DMS53 treated with DMSO at 0.1 percent for 48 hours (cell line): Measurements from ENCODE around the gene KISS1R.
"Not testable (repeated sequence)": the region's sequence is repeated elsewhere in the genome, so short reads cannot be mapped to it uniquely, and the experiment has no call there.

Source experiments
- DNase-seq: peaks from one replicate; lab custom pipeline; 2025; ENCODE audit not compliant: unreplicated experiment; lab: John Stamatoyannopoulos, UW

KISS1R gene

DNA sequence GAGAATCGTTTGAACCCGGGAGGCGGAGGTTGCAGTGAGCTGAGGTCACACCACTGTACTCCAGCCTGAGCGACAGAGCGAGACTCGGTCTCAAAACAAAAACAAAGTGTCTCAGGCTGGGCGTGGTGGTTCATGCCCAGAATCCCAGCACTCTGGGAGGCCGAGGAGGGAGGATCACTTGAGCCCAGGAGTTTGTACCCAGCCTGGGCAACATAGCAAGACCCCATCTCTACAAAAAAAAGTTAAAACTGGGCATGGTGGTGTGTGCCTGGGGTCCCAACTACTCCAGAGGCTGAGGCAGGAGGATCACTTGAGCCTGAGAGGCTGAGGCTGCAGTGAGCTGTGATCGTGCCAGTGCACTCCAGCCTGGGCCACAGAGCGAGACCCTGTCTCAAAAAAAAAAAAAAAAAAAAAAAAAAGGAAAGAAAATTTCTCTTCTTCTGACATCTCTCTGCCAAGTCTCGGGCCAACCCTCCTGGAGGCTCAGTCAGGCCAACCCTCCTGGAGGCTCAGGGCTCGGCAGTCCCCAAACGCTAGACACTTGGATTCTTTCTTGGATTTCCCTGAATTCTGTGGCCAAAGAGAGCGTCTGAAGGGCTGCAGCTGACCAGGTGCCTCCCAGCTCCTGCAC is 35.0 kb downstream of the KISS1R start:
- DNase-seq, result no peak

GRCh38 chr19:952680-953444 is 35.7 kb downstream of the KISS1R start:
- no peak for DNase-seq

GRCh38 chr19:953445-954271 is 36.5 kb downstream of the KISS1R start:
- DNase-seq, result no peak

- DNase-seq, result no peak
Measured at GRCh38 chr19:954272-954671, 37.1 kb downstream of the KISS1R start.

DNA sequence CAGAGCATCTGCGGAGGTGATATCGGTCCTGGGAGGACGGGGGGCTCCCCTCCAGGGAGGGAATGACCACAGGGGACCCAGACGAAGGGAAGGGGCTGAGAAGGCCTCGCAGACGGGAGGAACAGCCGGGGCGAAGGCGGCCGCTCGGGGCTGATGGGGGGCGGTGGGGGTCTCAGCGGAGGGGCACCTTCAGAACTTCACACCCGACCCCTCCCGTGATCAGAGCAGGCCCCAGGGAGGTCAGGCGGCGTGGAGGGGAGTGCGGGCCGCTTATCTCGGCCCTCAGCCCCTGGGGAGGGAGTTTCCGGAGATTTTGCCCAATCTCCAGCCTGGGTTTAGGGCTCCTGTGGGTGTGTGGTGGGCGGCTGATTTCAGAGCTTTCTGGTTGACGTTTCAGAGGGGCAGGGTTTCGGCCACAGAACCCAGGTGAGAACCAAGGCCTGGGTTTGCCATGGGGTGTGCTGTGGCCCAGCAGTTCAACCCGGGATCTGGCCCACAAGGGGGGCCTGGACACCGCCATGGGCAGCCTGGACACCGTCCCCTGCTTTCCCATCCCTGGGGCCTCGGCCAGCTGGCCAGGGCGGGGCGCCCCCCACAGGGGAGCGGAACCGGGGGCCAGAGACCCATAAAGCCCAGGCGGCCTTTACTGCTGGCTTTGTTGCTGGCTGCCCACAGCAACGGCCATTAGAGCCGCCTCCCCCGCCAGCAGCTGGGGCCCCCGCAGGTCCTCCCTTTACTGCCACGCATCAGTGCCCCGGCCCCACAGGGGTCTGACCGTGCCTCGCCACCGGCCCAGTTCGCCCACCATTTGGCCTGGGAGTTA is 37.8 kb downstream of the KISS1R start:
- DNase-seq, result no peak

DNA sequence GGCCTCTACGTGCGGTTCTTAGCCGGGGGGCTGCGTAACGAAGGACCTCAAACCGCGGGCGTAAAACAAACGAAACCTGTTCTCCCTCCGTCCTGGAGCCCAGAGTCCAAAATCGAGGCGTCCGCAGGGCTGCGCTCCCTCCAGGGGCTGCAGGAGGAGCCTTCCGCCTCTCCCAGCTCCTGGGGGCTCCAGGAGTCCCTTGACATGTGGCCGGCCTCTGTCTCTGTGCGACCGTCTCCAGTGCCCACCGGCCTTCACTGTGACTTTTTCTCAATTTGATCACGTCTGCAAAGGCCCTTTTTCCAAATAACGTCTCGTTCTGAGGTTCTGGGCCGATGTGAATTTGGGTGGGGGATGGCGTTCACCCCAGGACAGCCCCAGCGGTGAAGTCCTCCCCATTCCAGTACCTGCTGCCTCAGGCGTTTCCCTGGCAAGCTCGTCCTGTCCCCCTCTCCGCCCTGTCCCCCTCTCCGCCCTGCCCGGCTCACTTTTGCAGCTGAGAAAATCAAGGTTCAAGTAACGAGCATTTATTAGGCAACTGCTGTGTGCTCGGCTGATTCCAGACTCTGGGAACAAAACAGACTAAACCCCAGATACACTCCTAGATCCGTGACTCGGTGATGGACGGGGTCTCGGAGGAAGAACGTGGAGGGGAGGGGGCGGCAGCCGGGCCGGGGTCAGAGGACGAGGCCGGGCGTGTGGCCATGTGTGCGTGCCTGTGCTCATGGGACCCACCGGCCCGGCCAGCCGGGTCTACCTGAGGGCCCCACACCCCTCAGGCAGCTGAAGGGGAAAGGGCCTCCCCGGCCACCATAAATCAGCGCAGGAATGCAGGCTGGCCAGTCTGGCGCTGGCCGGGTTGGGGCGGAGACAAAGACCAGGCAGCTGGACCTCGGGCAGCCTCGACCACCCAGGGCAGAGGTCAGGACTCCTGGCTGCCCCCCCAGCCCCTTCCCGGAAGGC is 39.0 kb downstream of the KISS1R start:
- DNase-seq, result no peak

GRCh38 chr19:956766-957440 is 39.8 kb downstream of the KISS1R start:
- DNase-seq, result no peak

DNA sequence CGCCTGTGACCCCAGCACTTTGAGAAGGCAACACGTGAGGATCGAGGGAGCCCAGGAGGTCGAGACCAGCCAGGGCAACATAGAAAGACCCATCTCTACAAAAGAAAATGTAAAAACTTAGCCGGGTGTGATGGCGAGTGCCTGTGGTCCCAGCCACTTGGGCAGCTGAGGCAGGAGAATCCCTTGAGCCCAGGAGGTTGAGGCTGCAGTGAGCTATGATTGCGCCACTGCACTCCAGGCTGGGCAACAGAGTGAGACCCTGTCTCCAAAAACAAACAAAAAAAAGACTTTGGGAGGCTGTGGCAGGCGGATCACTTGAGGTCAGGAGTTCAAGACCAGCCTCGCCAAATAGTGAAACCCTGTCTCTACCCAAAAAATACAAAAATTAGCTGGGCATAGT is 40.4 kb downstream of the KISS1R start:
- not testable (repeated sequence) for DNase-seq

DNA sequence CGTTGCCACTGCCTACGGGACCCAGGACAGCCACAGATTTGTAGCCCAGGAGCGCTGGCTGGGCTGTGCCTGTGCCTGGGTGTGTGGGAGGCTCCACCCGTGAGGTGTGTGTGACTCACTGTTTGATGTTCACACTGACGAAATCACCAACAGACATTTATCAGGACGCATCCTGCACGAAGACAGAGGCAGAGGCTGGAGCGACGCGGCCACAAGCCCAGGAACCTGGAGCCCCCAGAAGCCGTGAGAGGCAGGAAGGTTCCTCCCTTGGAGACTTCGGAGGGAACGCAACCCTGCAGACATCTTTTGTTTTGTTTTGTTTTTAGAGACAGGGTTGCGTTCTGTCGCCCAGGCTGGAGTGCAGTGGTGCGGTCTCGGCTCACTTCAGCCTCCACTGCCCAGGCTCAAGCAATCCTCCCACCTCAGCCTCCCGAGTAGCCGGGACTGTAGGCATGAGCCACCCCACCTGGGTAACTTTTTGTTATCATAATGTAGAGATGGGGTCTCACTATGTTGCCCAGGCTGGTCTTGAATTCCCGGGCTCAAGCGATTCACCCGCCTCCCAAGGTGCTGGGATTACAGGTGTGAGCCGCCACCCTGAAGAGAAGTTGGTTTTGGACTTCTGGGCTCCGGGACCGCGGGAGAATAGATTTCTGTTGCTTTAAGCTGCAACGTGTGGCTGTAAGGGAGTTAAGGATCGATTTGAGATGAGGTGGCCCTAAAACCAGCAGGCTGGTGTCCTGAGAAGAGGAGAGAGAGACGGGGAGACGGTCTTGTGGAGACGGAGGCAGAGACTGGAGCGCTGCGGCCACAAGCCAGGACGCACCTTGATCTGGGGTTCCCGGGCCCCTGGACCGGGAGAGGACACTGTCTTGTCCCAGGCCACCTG is 42.1 kb downstream of the KISS1R start:
- no peak for DNase-seq

DNA sequence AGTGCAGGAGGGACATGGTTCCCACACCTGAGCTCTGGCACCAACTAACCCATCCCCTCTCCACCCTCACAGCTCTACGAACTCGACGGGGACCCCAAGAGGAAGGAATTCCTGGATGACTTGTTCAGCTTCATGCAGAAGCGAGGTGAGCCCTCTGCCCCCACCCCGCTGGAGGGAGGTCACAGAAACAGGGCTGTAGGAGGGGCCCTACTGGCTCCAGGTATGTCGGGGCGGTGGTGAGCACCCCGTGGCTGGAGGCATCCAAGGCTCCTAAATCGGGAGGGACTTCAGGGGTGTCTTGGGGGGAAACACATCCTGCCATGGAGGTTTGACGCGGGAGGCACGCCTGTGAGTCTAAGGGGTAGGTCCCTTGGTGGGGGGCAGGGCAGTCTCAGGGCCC is 42.9 kb downstream of the KISS1R start:
- no peak for DNase-seq

DNA sequence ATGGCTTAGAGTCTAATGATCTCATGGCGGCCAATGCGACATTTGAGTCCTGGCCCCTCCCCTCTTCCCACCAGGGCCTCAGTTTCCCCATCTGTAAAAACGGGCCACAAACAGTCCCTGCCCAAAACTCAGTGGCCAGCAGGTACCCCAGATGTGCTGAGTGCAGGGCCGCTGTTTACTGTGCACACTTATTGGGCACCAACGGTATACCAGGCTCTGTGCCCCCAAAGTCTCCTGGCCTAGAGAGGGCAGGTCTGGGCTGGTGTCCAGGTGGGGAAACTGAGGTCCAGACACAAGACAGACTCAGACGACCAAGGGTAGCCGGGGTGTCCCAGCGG is 43.4 kb downstream of the KISS1R start:
- DNase-seq, result no peak

GRCh38 chr19:961866-962620 is 44.9 kb downstream of the KISS1R start:
- no peak for DNase-seq

GRCh38 chr19:962683-963400 is 45.7 kb downstream of the KISS1R start:
- no peak for DNase-seq

GRCh38 chr19:963486-963951 is 46.4 kb downstream of the KISS1R start:
- DNase-seq, result no peak

- DNase-seq, result no peak
Measured at GRCh38 chr19:964116-964520, 47.0 kb downstream of the KISS1R start.

DNA sequence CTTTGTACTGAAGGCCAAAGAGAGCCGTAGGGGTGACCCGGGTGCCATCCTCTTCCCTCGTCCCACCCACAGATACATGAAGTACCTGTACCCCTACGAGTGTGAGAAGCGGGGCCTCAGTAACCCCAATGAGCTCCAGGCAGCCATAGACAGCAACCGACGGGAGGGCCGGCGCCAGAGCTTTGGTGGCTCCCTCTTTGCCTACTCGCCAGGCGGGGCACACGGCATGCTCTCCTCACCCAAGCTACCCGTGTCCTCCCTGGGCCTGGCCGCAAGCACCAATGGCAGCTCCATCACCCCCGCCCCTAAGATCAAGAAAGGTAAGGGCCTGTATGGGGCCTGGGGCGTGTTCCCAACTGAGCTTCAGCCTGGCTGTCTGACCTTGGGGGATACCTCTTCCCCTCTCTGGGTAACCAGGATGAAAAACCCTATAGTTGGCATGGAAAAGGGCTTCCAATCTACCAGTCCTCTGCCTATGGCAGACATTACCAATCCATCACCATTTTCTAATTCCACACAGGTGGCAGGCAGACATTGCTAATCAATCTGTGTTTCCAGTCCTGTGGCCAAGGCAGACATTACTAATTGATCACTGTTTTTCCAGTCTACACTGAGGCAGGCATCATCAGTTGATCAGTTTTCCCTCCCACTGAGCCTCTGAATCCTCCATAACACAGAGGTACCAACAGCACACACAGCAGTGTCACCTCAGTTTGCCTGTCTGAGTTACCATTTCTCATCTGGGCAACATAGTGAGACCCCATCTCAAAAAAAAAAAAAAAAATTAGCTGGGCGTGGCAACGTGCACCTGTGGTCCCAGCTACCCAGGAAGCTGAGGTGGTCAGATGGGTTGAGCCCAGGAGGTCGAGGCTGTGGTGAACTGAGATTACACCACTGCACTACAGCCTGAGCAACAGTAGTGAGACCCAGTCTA is 47.9 kb downstream of the KISS1R start:
- no peak for DNase-seq
